ENCODE results near the gene SLC35F4. TPM values are rescaled to one million over a fixed set of nuclear protein-coding genes. Genes with fewer than 3 reads are reported as not detected.

Gene SLC35F4
- total and polyA plus RNA-seq, 10 of the 15 experiments (the other 5 are each of a cell fraction or from before 2014, with no cell fraction given): 0.06 to 0.30 TPM; not detected in 8

DNA sequence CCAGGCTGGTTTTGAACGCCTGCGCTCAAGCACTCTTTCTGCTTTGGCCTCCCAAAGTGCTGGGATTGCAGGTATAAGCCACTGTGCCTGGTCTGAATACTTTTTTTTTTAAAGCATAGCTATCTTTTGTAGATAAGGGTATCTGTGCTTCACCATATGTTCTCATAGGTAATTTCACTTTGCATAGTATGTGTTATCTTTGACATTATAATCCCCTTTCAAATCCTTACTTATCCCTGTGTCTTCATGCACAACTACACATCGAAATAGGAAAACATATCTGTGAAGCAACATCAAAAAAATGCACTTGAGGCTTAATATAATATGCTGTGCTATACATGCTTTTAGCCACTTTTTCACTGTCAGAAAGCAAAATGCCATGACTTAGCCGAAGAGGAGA lies 94.1 kb downstream of the SLC35F4 start:
- DNase-seq (ENCODE audit: low read depth, low spot score) (no peak), FAIRE-seq (no peak), ATAC-seq (no peak)
- in situ Hi-C loops (cut with MboI) (no loop called here), intact Hi-C loops (cut with micrococcal nuclease; ENCODE audit: unreplicated experiment) (loop anchor here (10.0 kb wide), 1 partner anchor 57 kb away; no protein-coding TSS in a partner anchor)
- H2AFZ ChIP-seq (ENCODE audit: control insufficient read depth, low read depth, low read length): no peak overlapping the region
- H4K20me1 ChIP-seq (ENCODE audit: control insufficient read depth, insufficient read depth): no peaks in the 10 kb centered on the region
- ChIA-PET RAD21 (ENCODE audit: unreplicated experiment) (no interaction called here), POLR2A (no interaction called here), CTCF (no interaction called here), SMC1A (ENCODE audit: uncharacterized antibody, unreplicated experiment) (no interaction called here)
- no peak overlapping the region for H3K27ac ChIP-seq (ENCODE audit: control insufficient read depth, insufficient read depth)
- H3K9ac ChIP-seq (ENCODE audit: control insufficient read depth, insufficient read depth, low read length): no peak overlapping the region
- BruUV-seq (replicated peaks): no TSS peak
- 26% methylated on average over 4 of the region's 4 CpGs for WGBS (ENCODE audit: insufficient coverage, insufficient replicate concordance, low lambda C conversion rate, missing lambda C conversion rate)
- no peaks in the 10 kb centered on the region for H3K27me3 ChIP-seq (replicated peaks in 1 of 2; ENCODE audit: control insufficient read depth in 2 of 2, insufficient read depth in 2 of 2, low read length in 1 of 2)
- no peak overlapping the region for H3K4me2 ChIP-seq (ENCODE audit: control insufficient read depth, insufficient read depth)
- H3K4me3 ChIP-seq: no peak overlapping the region
- no peaks in the 10 kb centered on the region for H3K4me1 ChIP-seq (ENCODE audit: control insufficient read depth, insufficient read depth, low read length)
- no peaks in the 10 kb centered on the region for H3K9me3 ChIP-seq (replicated peaks; ENCODE audit: control insufficient read depth, insufficient read depth, low read length)
- TF ChIP-seq BMI1 (IDR thresholded peaks at IDR 0.05; ENCODE audit: borderline replicate concordance): no peak
- no peak for TF ChIP-seq PAX5 (IDR thresholded peaks at IDR 0.05; ENCODE audit: borderline replicate concordance, low read depth, low read length)
- TF ChIP-seq RAD21 (IDR thresholded peaks at IDR 0.05; ENCODE audit: insufficient read depth, low read depth, low read length): no peak
- TF ChIP-seq, protein P1, sequence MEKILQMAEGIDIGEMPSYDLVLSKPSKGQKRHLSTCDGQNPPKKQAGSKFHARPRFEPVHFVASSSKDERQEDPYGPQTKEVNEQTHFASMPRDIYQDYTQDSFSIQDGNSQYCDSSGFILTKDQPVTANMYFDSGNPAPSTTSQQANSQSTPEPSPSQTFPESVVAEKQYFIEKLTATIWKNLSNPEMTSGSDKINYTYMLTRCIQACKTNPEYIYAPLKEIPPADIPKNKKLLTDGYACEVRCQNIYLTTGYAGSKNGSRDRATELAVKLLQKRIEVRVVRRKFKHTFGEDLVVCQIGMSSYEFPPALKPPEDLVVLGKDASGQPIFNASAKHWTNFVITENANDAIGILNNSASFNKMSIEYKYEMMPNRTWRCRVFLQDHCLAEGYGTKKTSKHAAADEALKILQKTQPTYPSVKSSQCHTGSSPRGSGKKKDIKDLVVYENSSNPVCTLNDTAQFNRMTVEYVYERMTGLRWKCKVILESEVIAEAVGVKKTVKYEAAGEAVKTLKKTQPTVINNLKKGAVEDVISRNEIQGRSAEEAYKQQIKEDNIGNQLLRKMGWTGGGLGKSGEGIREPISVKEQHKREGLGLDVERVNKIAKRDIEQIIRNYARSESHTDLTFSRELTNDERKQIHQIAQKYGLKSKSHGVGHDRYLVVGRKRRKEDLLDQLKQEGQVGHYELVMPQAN (conservative IDR thresholded peaks at IDR 0.05): no peak
- TF ChIP-seq FOS (IDR thresholded peaks at IDR 0.05; ENCODE audit: borderline replicate concordance, extremely low read depth, insufficient read length): no peak
- no peaks in the 10 kb centered on the region for H3K36me3 ChIP-seq (ENCODE audit: control insufficient read depth in 2 of 2, insufficient read depth in 2 of 2, low read length in 1 of 2)
- H3K79me2 ChIP-seq (ENCODE audit: control insufficient read depth, insufficient read depth, low read length): no peaks in the 10 kb centered on the region
